Esophagus muscularis mucosa (tissue), 4 donors: ENCODE data around the gene ABHD17C. TPM values are rescaled to one million over a fixed set of nuclear protein-coding genes. Genes with fewer than 3 reads are reported as not detected.
A peak's percentile ranks its signal among the peaks of the same experiment; 100 is the strongest.

ENCODE experiments used
- DNase-seq: peaks from one replicate; pipeline ENCODE4 v3.0.0-alpha.2; 2017; ENCODE audit errors: extremely low spot score
- H3K27ac ChIP-seq, 4 donors: fragments of 200-600 bp; sonication (generic); replicated peaks in 1 of 4; 1 replicate in 3 of 4; 2 replicates in 1 of 4; pipeline ENCODE4 v1.5.1; 2016 to 2019; ENCODE audit warnings: mild to moderate bottlenecking in 1 of 4
- H3K27me3 ChIP-seq, 4 donors: fragments of 200-600 bp; sonication (generic); one replicate each; pipeline versions ENCODE4 v1.5.1 to v1.6.0; 2016 to 2019
- H3K36me3 ChIP-seq, 4 donors: fragments of 200-600 bp; sonication (generic); one replicate each; pipeline ENCODE4 v1.5.1; 2016 to 2019
- H3K4me1 ChIP-seq, 4 donors: fragments of 200-600 bp; sonication (generic); one replicate each; pipeline ENCODE4 v1.5.1; 2016 to 2019
- H3K4me3 ChIP-seq, 4 donors: fragments of 200-600 bp; sonication (generic); 1 replicate in 2 of 4; 2 replicates in 2 of 4; pipeline ENCODE4 v1.5.1; 2016 to 2019; ENCODE audit warnings: mild to moderate bottlenecking in 4 of 4, moderate library complexity in 1 of 4
- H3K9me3 ChIP-seq, 4 donors: fragments of 200-600 bp; sonication (generic); 1 replicate in 3 of 4; 2 replicates in 1 of 4; pipeline ENCODE4 v1.5.1; 2016 to 2019
- EP300 ChIP-seq: sonication (generic); formaldehyde crosslinking; IDR thresholded peaks from one replicate; pipeline ENCODE4 v1.6.1; 2017; ENCODE audit warnings: antibody characterized with exemption
- POLR2A ChIP-seq: fragments of 450-650 bp; IDR thresholded peaks from one replicate; pipeline ENCODE4 v1.6.1; 2017; ENCODE audit warnings: antibody characterized with exemption, moderate library complexity, mild to moderate bottlenecking, low read depth
- POLR2AphosphoS5 ChIP-seq, 2 donors: sonication (generic); formaldehyde crosslinking; IDR thresholded peaks; one replicate each; pipeline ENCODE4 v1.6.1; 2017; ENCODE audit warnings: antibody characterized with exemption in 2 of 2
- WGBS: methylation state at CpG from one replicate; pipeline ENCODE4 v1.1.5; 2018; 5-methylcytosine and 5-hydroxymethylcytosine counted together
- intact Hi-C: fragments of 100-400 bp; cut with DNase I; formaldehyde crosslinking; loops from one replicate; pipeline ENCODE4 v1.15.1; 2023
- total RNA-seq, 4 donors: library from RNA; depleted of rRNA; stranded (reverse); fragments of >200 nt; gene quantifications; one replicate each; pipeline versions ENCODE4 v1.1.0 to v1.2.1, GENCODE V29; 2016
- TF ChIP-seq, protein P1 (sequence below), 3 experiments: fragments of 200-600 bp in 2 of 3; fragments of 450-650 bp in 1 of 3; sonication (generic) in 2 of 3; IDR thresholded peaks; one replicate each; pipeline ENCODE4 v1.5.1; 2017 to 2019; ENCODE audit warnings: antibody characterized with exemption in 3 of 3, mild to moderate bottlenecking in 2 of 3, moderate library complexity in 1 of 3

The ABHD17C gene
- total RNA-seq, 4 donors from 2014 or later = 1.5 to 7.1 (median 3.5) TPM

DNA sequence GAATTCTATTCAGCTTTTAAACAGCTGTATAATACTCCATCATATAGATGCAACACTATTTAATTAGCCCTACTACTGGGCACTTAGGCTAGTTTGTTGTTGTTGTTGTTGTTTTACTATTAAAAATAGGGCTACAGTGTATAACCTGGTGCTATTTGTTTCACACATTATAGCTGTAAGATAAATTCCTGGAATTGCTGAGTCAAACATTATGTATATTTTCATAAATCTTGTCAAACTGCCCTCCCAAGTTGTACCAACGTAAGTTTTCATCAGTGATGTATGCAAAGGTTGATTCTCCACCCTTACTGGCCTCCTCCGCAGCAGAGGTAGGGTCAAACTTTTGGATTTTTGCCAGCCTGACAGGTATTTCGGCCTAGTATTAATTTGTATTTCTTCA is 80.2 kb downstream of the ABHD17C start:
- intact Hi-C loops = no loop called here
- 93% methylated on average over 3 of the region's 3 CpGs for WGBS
- TF ChIP-seq POLR2A (no peak), EP300 (no peak), POLR2AphosphoS5 (IDR thresholded peaks at IDR 0.05) (no peak)
- TF ChIP-seq, protein P1, sequence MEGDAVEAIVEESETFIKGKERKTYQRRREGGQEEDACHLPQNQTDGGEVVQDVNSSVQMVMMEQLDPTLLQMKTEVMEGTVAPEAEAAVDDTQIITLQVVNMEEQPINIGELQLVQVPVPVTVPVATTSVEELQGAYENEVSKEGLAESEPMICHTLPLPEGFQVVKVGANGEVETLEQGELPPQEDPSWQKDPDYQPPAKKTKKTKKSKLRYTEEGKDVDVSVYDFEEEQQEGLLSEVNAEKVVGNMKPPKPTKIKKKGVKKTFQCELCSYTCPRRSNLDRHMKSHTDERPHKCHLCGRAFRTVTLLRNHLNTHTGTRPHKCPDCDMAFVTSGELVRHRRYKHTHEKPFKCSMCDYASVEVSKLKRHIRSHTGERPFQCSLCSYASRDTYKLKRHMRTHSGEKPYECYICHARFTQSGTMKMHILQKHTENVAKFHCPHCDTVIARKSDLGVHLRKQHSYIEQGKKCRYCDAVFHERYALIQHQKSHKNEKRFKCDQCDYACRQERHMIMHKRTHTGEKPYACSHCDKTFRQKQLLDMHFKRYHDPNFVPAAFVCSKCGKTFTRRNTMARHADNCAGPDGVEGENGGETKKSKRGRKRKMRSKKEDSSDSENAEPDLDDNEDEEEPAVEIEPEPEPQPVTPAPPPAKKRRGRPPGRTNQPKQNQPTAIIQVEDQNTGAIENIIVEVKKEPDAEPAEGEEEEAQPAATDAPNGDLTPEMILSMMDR (IDR thresholded peaks at IDR 0.05) = no peak
- peaks cover 25 to 33% (median 26%) of the 10 kb centered on the region in 4 donors for H3K4me1 ChIP-seq
- H3K4me3 ChIP-seq = no peak overlapping the region
- H3K36me3 ChIP-seq = no peaks in the 10 kb centered on the region
- H3K9me3 ChIP-seq = no peaks in the 10 kb centered on the region
- peaks cover 0 to 29% (median 15%) of the 10 kb centered on the region in 4 donors for H3K27me3 ChIP-seq
- H3K27ac ChIP-seq = no peak overlapping the region
- DNase-seq = no peak

DNA sequence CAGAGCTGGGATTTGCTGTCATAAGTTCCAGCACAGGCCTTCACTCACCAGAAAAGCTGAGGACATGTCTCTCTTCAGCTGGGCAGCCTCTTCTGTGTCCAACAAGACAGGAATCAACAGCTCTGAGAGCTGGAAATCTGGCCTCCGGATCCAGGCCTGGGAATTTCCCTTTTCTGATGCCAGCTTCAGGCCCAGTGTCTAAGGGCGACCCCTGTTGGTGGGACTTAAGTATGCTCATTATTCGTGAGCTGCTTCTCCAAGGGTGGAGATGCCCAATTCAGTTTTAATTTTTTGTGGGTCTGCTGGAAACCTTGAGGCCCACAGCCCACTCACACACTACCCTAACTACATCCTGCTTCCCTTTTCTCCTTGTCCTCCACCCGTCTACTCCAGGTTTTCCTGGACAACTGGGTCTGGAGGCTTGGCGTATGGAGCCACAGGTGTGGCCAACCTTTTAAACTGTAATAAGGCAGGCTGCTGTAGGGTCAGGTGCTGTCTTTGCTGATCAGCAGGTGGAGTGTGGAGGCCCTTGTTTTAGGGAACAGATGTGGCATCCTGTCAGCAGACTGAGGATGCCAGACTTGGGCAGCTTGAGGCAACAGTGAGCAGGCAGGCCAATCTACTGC is 81.4 kb downstream of the ABHD17C start:
- Histone ChIP-seq H3K4me1 (peaks cover 27 to 38% (median 32%) of the 10 kb centered on the region in 4 donors), H3K9me3 (no peaks in the 10 kb centered on the region), H3K27ac (no peak overlapping the region), H3K4me3 (no peak overlapping the region), H3K27me3 (peaks cover 0 to 36% (median 18%) of the 10 kb centered on the region in 4 donors), H3K36me3 (no peaks in the 10 kb centered on the region)
- TF ChIP-seq POLR2AphosphoS5 (IDR thresholded peaks at IDR 0.05) (peak in 1 of 2 donors; percentile 36), EP300 (no peak), POLR2A (no peak)
- TF ChIP-seq, protein P1 (IDR thresholded peaks at IDR 0.05) = peak; percentile 81 to 87 (median 84)
- peak; percentile 93 for DNase-seq
- 28% methylated on average over 5 of the region's 5 CpGs for WGBS
- intact Hi-C loops = loop anchor here (1.0 to 2.0 kb wide), 4 partner anchors 82 to 321 kb away; partner anchors contain the start of gene ABHD17C

DNA sequence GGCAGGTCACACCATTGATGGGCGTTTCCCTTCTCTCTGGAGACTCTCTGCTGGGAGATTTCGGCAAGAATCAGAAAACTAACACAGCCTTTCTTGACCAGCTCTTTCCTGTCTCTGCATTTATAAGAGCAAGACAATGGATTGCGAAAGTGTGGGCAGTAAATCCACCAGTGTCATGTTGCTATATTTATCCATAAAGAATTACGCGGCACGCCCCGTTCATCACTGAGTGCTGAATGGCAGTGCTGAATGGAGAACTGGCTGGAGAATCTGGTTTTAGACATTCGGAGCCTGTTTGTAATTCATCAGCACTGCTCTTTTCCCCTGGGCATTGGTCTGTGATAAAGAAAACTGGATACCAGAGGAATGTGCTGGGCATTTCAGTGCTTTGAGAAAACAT is 82.0 kb downstream of the ABHD17C start:
- Histone ChIP-seq H3K36me3 (no peaks in the 10 kb centered on the region), H3K27me3 (peaks cover 0 to 36% (median 18%) of the 10 kb centered on the region in 4 donors), H3K4me3 (no peak overlapping the region), H3K9me3 (no peaks in the 10 kb centered on the region), H3K27ac (no peak overlapping the region), H3K4me1 (peaks cover 27 to 38% (median 32%) of the 10 kb centered on the region in 4 donors)
- no peak for DNase-seq
- TF ChIP-seq POLR2A (no peak), EP300 (no peak), POLR2AphosphoS5 (IDR thresholded peaks at IDR 0.05) (no peak)
- TF ChIP-seq, protein P1 (IDR thresholded peaks at IDR 0.05) = no peak
- intact Hi-C loops = loop anchor here (2.0 kb wide), 3 partner anchors 82 to 194 kb away; partner anchors contain the start of gene ABHD17C
- WGBS = 52% methylated on average over 8 of the region's 8 CpGs

DNA sequence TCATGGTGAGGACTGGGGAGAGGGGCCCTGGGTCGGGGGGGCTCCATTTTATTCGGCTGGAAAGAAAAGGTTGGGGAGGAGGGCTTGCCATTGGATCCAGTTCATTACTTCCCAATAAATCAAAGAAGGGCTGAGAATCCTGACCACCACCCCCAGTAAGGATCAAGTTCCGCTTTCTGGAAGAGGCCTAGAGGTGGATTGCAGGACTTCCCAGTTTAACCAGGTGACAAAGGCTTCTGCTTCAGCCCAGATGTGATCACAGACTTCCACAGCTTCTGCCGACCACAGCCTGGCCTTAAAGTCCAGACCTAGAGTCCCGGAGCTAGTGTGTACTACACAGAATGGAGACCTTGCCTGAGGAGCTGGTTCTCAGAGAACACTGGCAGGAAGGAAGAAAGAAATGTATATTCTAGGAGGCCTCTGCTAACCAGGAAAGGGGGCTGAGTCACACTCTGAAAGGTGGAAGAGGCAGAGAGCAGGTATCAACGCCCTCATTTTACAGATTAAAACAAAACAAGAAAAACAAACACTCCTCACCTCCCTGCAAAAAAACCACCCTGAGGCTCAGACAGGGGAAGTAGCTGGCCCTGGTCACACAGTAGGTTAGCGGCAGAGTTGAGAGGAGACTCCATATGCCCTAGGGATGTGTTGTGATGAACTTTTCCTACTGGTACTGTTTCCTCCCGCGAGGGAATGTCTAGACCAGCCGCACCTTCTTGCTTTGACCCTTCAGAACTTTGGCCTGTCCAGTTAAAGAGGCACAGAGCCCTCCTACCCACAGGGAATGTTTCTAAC is 82.9 kb downstream of the ABHD17C start:
- Histone ChIP-seq H3K4me3 (no peak overlapping the region), H3K4me1 (peaks cover 27 to 38% (median 32%) of the 10 kb centered on the region in 4 donors), H3K27ac (no peak overlapping the region), H3K36me3 (no peaks in the 10 kb centered on the region), H3K9me3 (no peaks in the 10 kb centered on the region), H3K27me3 (peaks cover 0 to 36% (median 18%) of the 10 kb centered on the region in 4 donors)
- no peak for DNase-seq
- TF ChIP-seq EP300 = no peak
- intact Hi-C loops = loop anchor here (2.0 kb wide), 4 partner anchors 83 to 211 kb away; partner anchors contain the start of gene ABHD17C
- WGBS = 76% methylated on average over 10 of the region's 10 CpGs

DNA sequence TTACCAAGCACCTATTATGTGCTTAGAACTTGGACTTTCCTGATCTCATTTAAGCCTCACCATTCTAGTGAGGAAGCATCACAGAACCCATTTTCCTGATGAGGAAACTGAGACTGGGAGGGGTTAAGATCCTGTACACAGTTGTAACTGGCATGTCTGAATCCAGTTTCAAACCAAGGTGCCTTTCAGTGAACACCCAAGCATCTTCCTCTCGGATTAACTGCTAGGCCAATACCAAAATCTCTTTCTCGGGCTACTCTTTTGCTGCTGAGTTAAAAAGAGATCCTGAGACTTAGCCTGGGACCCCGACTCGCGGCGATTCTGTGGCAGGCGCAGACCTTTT is 83.5 kb downstream of the ABHD17C start:
- Histone ChIP-seq H3K4me3 (peak overlapping the region; percentile 55 to 68 (median 62)), H3K4me1 (peaks cover 27 to 38% (median 32%) of the 10 kb centered on the region in 4 donors), H3K36me3 (no peaks in the 10 kb centered on the region), H3K9me3 (no peaks in the 10 kb centered on the region), H3K27me3 (peaks cover 0 to 39% (median 18%) of the 10 kb centered on the region in 4 donors), H3K27ac (no peak overlapping the region)
- no peak for DNase-seq
- intact Hi-C loops = loop anchor here (2.0 kb wide), 1 partner anchor 212 kb away; no protein-coding TSS in a partner anchor
- TF ChIP-seq, protein P1 (IDR thresholded peaks at IDR 0.05) = no peak
- TF ChIP-seq POLR2A (no peak), POLR2AphosphoS5 (IDR thresholded peaks at IDR 0.05) (no peak), EP300 (no peak)
- WGBS = 34% methylated on average over 7 of the region's 7 CpGs
